Measurements from ENCODE around the gene MEGF9. TPM values are rescaled to one million over a fixed set of nuclear protein-coding genes. Genes with fewer than 3 reads are reported as not detected.

Gene MEGF9
- polyA plus RNA-seq, 1 of the 3 experiments (the other 2 are of a cell fraction), result 1.8 TPM

- Histone ChIP-seq H3F3A (replicated peaks; ENCODE audit: insufficient read depth) (no peaks in the 10 kb centered on the region), H3K9me3 (no peaks in the 10 kb centered on the region), H3K4me2 (no peak overlapping the region), H4K20me1 (ENCODE audit: insufficient read depth) (no peaks in the 10 kb centered on the region), H2AFZ (ENCODE audit: low read depth) (no peak overlapping the region), H3K27me3 (ENCODE audit: insufficient read depth) (no peaks in the 10 kb centered on the region), H3K79me2 (ENCODE audit: insufficient read depth) (no peaks in the 10 kb centered on the region), H3K9ac (no peak overlapping the region), H3K4me3 (ENCODE audit: low read depth in 2 of 2, low read length in 1 of 2) (no peak overlapping the region), H3K27ac (ENCODE audit: low read depth in 2 of 2, low read length in 1 of 2) (no peak overlapping the region), H3K4me1 (ENCODE audit: control insufficient read depth in 1 of 2, insufficient read depth in 2 of 2, low read depth in 1 of 2, low read length in 1 of 2) (peaks cover 0 to 7% of the 10 kb centered on the region in 2 experiments; a peak in 1 of 4 replicates), H3K36me3 (replicated peaks in 1 of 2; ENCODE audit: control insufficient read depth in 1 of 2, insufficient read depth in 2 of 2, low read length in 1 of 2) (no peaks in the 10 kb centered on the region), H3K9me2 (no peaks in the 10 kb centered on the region)
- TF ChIP-seq PBX3 (IDR thresholded peaks at IDR 0.05) (no peak), USF2 (IDR thresholded peaks at IDR 0.05; ENCODE audit: borderline replicate concordance, low read depth, low read length) (no peak), TEAD4 (IDR thresholded peaks at IDR 0.05; ENCODE audit: borderline replicate concordance, insufficient read depth) (no peak), JUND (IDR thresholded peaks at IDR 0.05) (no peak), REST (IDR thresholded peaks at IDR 0.05; ENCODE audit: low read depth, low read length) (no peak), FOXM1 (IDR thresholded peaks at IDR 0.05; ENCODE audit: low read depth) (no peak), USF1 (IDR thresholded peaks at IDR 0.05; ENCODE audit: borderline replicate concordance, low read depth) (no peak), RXRA (IDR thresholded peaks at IDR 0.05; ENCODE audit: borderline replicate concordance, low read depth) (no peak), ELF1 (IDR thresholded peaks at IDR 0.05) (no peak), POLR2AphosphoS5 (IDR thresholded peaks at IDR 0.05; ENCODE audit: low read depth, low read length) (no peak), FOSL2 (IDR thresholded peaks at IDR 0.05; ENCODE audit: borderline replicate concordance, low read depth) (no peak), EZH2phosphoT487 (IDR thresholded peaks at IDR 0.05; ENCODE audit: borderline replicate concordance, low read depth) (no peak), GATA2 (CRISPR knock-in tag; IDR thresholded peaks at IDR 0.05) (no peak)
- POLR2A ChIA-PET, result no interaction called here
- WGBS (ENCODE audit: low lambda C conversion rate), result 48% methylated on average over 2 of the region's 2 CpGs
- no peak for DNase-seq
- CTCF ChIA-PET, result interaction anchor here (1.5 kb wide), 1 partner anchor 11 kb away, joined by 3 read pairs; no protein-coding TSS in a partner anchor
These were observed 12.2 kb upstream of the MEGF9 start for GRCh38 chr9:120726484-120726883.

All from SK-N-SH (cell line).